ENCODE results near the gene TMEM203.
"Not testable (repeated sequence)": the region's sequence is repeated elsewhere in the genome, so short reads cannot be mapped to it uniquely, and the experiment has no call there.

The TMEM203 gene

GRCh38 chr9:137205126-137206069 is at the start of gene TMEM203, which contains the start of gene NDOR1:
Gene TMEM203, minus strand, starts transcription at chr9:137205648. Its CDS starts 234 bp downstream, at chr9:137205414.
Gene NDOR1, plus strand, starts transcription at chr9:137205700. Its CDS starts 78 bp downstream, at chr9:137205778.
- DNase-seq = peak; percentile 77 to 93 (median 90)

- peak; percentile 87 to 97 (median 94) for DNase-seq
These were observed 49.4 kb upstream of the TMEM203 start, which contains the start of gene NELFB for GRCh38 chr9:137254624-137255447. Gene NELFB, plus strand, starts transcription at chr9:137255327.

- DNase-seq = no peak
These were observed 48.5 kb upstream of the TMEM203 start for GRCh38 chr9:137253717-137254623.

GRCh38 chr9:137252555-137253506 is 47.4 kb upstream of the TMEM203 start:
- no peak for DNase-seq

GRCh38 chr9:137251490-137252268 is 46.2 kb upstream of the TMEM203 start:
- no peak for DNase-seq

GRCh38 chr9:137251194-137251461 is 45.7 kb upstream of the TMEM203 start, which contains the start of gene STPG3:
Gene STPG3, plus strand, starts transcription at chr9:137251286. Its CDS starts 1 bp downstream, at chr9:137251287.
- DNase-seq = no peak

GRCh38 chr9:137250329-137251193 is 45.1 kb upstream of the TMEM203 start:
- no peak for DNase-seq

- DNase-seq = no peak
These were observed 42.4 kb upstream of the TMEM203 start for GRCh38 chr9:137247916-137248175.

GRCh38 chr9:137247135-137247915 is 41.9 kb upstream of the TMEM203 start:
- DNase-seq = no peak

- DNase-seq = no peak
These were observed 40.3 kb upstream of the TMEM203 start for GRCh38 chr9:137245450-137246421.

- no peak for DNase-seq
These were observed 39.3 kb upstream of the TMEM203 start for GRCh38 chr9:137244486-137245449.

GRCh38 chr9:137243626-137244485 is 38.4 kb upstream of the TMEM203 start:
- peak in 1 of 6 experiments; percentile 16 for DNase-seq

- not testable (repeated sequence) for DNase-seq
These were observed 37.8 kb upstream of the TMEM203 start for GRCh38 chr9:137243266-137243625.

- DNase-seq = no peak
These were observed 37.1 kb upstream of the TMEM203 start for GRCh38 chr9:137242269-137243203.

All from stimulated activated naive CD4-positive, alpha-beta T cell (primary cell).